ENCODE results near the gene SNN.

Gene SNN

DNA sequence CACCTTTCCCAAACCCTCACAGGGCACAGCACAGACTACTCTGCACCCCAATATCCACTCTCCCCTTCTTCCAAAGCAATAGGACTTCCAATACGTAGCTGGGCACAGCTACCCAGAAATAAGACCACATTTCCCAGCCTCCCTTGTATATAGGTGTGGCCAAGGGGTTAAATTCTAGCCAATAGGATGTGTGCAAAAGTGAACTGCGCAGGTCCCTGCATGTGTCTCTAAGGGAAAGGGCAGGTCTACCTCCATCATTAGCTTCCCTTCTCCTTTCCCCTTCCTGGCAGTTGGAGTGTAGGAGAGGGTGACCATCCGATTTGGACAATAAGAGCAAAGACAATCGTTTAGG, 25.5 kb upstream of the SNN start:
- H3K9me3 ChIP-seq (ENCODE audit: severe bottlenecking): no peaks in the 10 kb centered on the region
- no peaks in the 10 kb centered on the region for H3K36me3 ChIP-seq
- H3K4me3 ChIP-seq (ENCODE audit: low read depth, low read length): no peak overlapping the region
- H3K27me3 ChIP-seq (ENCODE audit: insufficient read depth, low read depth, severe bottlenecking): no peaks in the 10 kb centered on the region
- TF ChIP-seq, protein P1, sequence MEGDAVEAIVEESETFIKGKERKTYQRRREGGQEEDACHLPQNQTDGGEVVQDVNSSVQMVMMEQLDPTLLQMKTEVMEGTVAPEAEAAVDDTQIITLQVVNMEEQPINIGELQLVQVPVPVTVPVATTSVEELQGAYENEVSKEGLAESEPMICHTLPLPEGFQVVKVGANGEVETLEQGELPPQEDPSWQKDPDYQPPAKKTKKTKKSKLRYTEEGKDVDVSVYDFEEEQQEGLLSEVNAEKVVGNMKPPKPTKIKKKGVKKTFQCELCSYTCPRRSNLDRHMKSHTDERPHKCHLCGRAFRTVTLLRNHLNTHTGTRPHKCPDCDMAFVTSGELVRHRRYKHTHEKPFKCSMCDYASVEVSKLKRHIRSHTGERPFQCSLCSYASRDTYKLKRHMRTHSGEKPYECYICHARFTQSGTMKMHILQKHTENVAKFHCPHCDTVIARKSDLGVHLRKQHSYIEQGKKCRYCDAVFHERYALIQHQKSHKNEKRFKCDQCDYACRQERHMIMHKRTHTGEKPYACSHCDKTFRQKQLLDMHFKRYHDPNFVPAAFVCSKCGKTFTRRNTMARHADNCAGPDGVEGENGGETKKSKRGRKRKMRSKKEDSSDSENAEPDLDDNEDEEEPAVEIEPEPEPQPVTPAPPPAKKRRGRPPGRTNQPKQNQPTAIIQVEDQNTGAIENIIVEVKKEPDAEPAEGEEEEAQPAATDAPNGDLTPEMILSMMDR (IDR thresholded peaks at IDR 0.05; ENCODE audit: low read depth, low read length): no peak
- DNase-seq: no peak
- no peak overlapping the region for H3K27ac ChIP-seq

DNA sequence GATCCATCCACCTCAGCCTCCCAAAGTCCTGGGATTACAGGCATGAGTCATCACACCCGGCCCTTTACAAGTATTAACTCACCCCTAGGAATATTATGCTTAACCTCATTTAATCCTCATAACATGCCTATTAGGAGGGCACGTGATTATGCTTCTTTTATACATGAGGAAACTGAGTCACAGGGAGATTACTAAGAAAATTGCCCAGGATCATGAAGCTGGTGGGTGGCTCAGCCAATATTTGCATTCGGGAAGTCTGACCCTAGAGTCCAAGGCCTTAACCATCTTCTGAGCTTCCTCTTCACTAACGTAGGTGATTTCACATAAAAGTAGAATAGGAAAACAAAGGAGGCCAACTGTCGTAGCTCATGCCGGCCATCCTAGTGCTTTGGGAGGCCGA, 19.0 kb upstream of the SNN start:
- Histone ChIP-seq H3K27ac (no peak overlapping the region), H3K4me3 (ENCODE audit: low read depth, low read length) (no peak overlapping the region), H3K9me3 (ENCODE audit: severe bottlenecking) (no peaks in the 10 kb centered on the region), H3K36me3 (no peaks in the 10 kb centered on the region), H3K27me3 (ENCODE audit: insufficient read depth, low read depth, severe bottlenecking) (no peaks in the 10 kb centered on the region)
- no peak for DNase-seq
- TF ChIP-seq, protein P1 (IDR thresholded peaks at IDR 0.05; ENCODE audit: low read depth, low read length): no peak

DNA sequence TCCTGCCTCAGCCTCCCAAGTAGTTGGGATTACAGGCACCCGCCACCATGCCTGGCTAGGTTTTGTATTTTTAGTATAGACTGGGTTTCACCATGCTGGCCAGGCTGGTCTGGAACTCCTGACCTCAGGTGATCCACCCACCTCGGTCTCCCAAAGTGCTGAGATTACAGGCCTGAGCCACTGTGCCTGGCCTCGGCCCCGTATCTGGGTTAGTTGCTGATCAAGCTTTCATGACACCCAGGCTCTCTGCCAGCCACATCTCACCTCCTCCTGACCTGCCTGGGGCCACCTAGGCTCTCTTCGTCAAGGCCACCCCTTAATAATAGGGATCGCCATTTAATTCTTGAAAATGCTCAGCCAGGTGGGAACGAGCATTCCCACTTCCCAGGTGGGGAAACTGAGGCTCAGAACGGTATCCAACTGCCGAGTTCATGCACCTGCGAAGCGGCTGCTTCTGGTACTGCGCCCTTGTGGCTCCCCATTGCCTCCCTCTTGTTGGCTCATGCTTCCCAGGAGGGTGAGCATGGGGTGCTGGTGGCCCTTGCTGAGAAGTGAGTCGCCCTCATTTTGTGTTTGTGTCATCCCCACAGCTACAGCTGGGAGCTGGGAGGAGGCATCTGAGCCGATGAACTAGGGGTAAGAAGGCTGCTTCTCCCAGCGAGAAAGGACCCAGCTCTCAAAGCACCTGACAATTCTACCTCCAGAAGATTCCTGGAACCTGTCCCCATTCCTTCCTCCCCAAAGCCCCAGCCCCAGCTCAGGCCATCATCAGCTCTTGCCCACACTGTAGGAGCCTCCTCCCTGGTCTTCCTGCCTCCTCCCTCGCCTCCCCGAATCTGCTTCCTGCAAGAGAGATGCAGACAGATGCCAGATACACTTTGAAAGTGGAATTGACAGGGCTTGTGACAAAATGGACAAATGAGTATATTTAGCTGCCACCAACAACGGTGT, 17.3 kb upstream of the SNN start:
- Histone ChIP-seq H3K27ac (no peak overlapping the region), H3K27me3 (ENCODE audit: insufficient read depth, low read depth, severe bottlenecking) (no peaks in the 10 kb centered on the region), H3K4me3 (ENCODE audit: low read depth, low read length) (no peak overlapping the region), H3K9me3 (ENCODE audit: severe bottlenecking) (no peaks in the 10 kb centered on the region), H3K36me3 (no peaks in the 10 kb centered on the region)
- no peak for DNase-seq
- TF ChIP-seq, protein P1 (IDR thresholded peaks at IDR 0.05; ENCODE audit: low read depth, low read length): no peak

DNA sequence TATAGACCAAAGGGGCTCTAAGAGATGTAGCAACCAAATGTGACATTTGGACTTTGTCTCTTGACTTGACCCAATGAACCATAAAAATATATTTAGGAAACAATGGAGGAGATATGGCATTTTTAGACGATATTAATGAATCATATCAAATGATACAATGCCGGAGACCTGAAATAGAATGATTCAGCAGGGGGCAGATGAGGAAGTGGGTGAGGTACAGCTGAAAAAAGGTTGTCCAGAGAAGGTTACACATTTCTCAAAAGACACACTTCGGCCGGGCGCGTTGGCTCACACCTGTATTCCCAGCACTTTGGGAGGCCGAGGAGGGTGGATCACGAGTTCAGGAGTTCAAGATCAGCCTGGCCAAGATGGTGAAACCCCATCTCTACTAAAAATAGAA, 16.5 kb upstream of the SNN start:
- Histone ChIP-seq H3K27me3 (ENCODE audit: insufficient read depth, low read depth, severe bottlenecking) (no peaks in the 10 kb centered on the region), H3K27ac (no peak overlapping the region), H3K4me3 (ENCODE audit: low read depth, low read length) (no peak overlapping the region), H3K9me3 (ENCODE audit: severe bottlenecking) (no peaks in the 10 kb centered on the region), H3K36me3 (no peaks in the 10 kb centered on the region)
- TF ChIP-seq, protein P1 (IDR thresholded peaks at IDR 0.05; ENCODE audit: low read depth, low read length): no peak
- no peak for DNase-seq

DNA sequence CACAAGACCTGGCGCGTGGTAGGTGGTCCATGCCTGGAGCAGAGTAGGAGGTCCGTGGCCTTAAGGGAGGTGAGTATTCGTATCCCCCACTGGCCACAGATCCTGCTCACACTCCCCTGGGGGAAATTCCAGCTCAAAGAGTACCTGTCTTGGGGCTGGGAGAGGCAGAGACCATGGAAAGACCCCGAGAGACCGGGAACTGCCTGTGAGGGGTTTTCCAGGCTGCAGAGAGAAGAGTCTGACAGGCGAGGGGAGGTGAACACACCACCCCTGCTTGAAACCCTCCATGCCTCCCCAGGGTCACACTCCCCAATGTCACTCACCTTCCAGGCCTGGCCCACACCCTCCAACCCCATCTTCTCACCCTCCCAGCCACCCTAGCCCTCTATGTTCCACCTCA, 12.6 kb upstream of the SNN start:
- DNase-seq: no peak
- H3K36me3 ChIP-seq: no peaks in the 10 kb centered on the region
- TF ChIP-seq, protein P1 (IDR thresholded peaks at IDR 0.05; ENCODE audit: low read depth, low read length): no peak
- H3K9me3 ChIP-seq (ENCODE audit: severe bottlenecking): no peaks in the 10 kb centered on the region
- H3K27ac ChIP-seq: no peak overlapping the region
- no peak overlapping the region for H3K4me3 ChIP-seq (ENCODE audit: low read depth, low read length)
- no peaks in the 10 kb centered on the region for H3K27me3 ChIP-seq (ENCODE audit: insufficient read depth, low read depth, severe bottlenecking)

DNA sequence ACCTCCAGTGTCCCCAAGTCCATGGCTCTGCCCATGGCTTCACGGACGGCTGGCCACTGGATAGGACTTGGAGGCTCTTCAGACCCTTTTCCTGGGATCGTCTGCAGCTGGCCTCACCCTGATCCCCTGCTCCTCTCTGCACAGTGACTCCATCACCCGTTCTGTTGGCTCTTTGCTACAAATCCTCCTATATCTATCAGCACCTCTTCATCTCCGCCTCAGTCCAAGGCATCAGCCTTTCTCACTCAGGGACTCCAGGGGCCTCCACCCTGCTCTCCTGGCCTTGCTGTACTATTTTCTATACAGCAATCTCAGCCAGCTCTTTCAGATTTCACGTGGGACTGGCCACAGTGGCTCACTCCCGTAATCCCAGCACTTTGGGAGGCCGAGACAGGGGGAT, 10.7 kb upstream of the SNN start:
- TF ChIP-seq, protein P1 (IDR thresholded peaks at IDR 0.05; ENCODE audit: low read depth, low read length): no peak
- Histone ChIP-seq H3K27ac (no peak overlapping the region), H3K36me3 (no peaks in the 10 kb centered on the region), H3K27me3 (ENCODE audit: insufficient read depth, low read depth, severe bottlenecking) (no peaks in the 10 kb centered on the region), H3K9me3 (ENCODE audit: severe bottlenecking) (no peaks in the 10 kb centered on the region), H3K4me3 (ENCODE audit: low read depth, low read length) (no peak overlapping the region)
- no peak for DNase-seq
